ENCODE measurements around the gene CRACR2A. TPM values are rescaled to one million over a fixed set of nuclear protein-coding genes. Genes with fewer than 3 reads are reported as not detected.

Gene CRACR2A
- total RNA-seq, 2 experiments from 2014 or later: 28.2 to 31.1 TPM

- Histone ChIP-seq H3K27ac (ENCODE audit: low read depth, low read length, poor library complexity, severe bottlenecking) (no peak overlapping the region), H4K20me1 (ENCODE audit: insufficient read depth, low read length) (no peaks in the 10 kb centered on the region), H2AFZ (ENCODE audit: low read length) (no peak overlapping the region), H3K4me3 (ENCODE audit: low read depth, low read length, poor library complexity, severe bottlenecking) (no peak overlapping the region), H3K79me2 (ENCODE audit: insufficient read depth, low read depth, low read length) (no peaks in the 10 kb centered on the region), H3K4me2 (ENCODE audit: low read length) (no peak overlapping the region), H3K9me3 (ENCODE audit: low read length) (no peaks in the 10 kb centered on the region), H3K9me2 (ENCODE audit: insufficient read depth, low read length) (no peaks in the 10 kb centered on the region), H3K4me1 (ENCODE audit: insufficient read depth, low read length, poor library complexity, severe bottlenecking) (no peaks in the 10 kb centered on the region), H3K36me3 (ENCODE audit: insufficient read depth, low read length) (no peaks in the 10 kb centered on the region)
- BruUV-seq (replicated peaks): no TSS peak
- DNase-seq (ENCODE audit: low spot score): peak; percentile 50
- TF ChIP-seq EZH2phosphoT487 (IDR thresholded peaks at IDR 0.05; ENCODE audit: borderline replicate concordance, low read depth, low read length): no peak
- TF ChIP-seq CTCF (conservative IDR thresholded peaks at IDR 0.05; ENCODE audit: low read length): peak; percentile 85
- POLR2A ChIA-PET: no interaction called here
- intact Hi-C loops (cut with micrococcal nuclease; ENCODE audit: unreplicated experiment): loop anchor here (1.0 kb wide), 2 partner anchors 119 to 477 kb away; no protein-coding TSS in a partner anchor
- CTCF ChIA-PET (ENCODE audit: unreplicated experiment): interaction anchor here (1.8 kb wide), 1 partner anchor 477 kb away, joined by 7 read pairs; no protein-coding TSS in a partner anchor
These were observed 24.4 kb upstream of the CRACR2A start for GRCh38 chr12:3777206-3777809.

DNA sequence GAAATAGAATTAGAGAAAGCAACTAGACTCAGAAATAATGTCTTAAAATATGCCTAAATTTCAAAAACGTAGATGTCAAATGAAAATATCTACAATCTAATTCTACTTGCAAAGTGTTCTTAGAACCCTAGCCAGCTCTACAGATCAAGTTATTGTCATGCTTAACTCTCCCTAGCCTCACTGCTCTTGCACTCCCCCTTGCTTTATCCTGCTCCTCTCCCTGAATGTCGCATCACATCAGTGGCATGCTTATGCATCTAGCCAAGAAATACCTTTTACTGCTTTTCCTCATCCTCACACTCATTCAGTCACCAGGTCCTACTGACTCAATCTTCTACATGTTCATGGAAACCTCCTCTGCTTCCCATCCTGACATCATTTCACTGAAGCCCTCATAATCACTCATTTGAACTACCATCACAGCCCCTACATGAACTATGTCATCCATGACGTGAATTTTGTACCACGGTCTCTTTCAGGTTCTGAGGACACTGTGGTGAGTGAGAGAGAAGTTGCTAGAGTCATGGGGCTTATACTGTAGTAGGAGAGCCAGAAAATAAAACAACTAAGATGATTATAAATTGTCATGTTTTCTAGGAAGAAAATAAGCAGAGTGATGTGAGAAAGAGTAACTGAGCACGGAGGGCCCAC, 22.6 kb upstream of the CRACR2A start:
- intact Hi-C loops (cut with micrococcal nuclease; ENCODE audit: unreplicated experiment): no loop called here

More for the DNA sequence above, 22.6 kb upstream of the CRACR2A start:
- Histone ChIP-seq H4K20me1 (ENCODE audit: insufficient read depth, low read length) (no peaks in the 10 kb centered on the region), H3K9me3 (ENCODE audit: low read length) (no peaks in the 10 kb centered on the region), H3K36me3 (ENCODE audit: insufficient read depth, low read length) (no peaks in the 10 kb centered on the region), H3K4me1 (ENCODE audit: insufficient read depth, low read length, poor library complexity, severe bottlenecking) (no peaks in the 10 kb centered on the region), H3K4me2 (ENCODE audit: low read length) (no peak overlapping the region), H2AFZ (ENCODE audit: low read length) (no peak overlapping the region), H3K4me3 (ENCODE audit: low read depth, low read length, poor library complexity, severe bottlenecking) (no peak overlapping the region), H3K9me2 (ENCODE audit: insufficient read depth, low read length) (no peaks in the 10 kb centered on the region), H3K27ac (ENCODE audit: low read depth, low read length, poor library complexity, severe bottlenecking) (no peak overlapping the region), H3K79me2 (ENCODE audit: insufficient read depth, low read depth, low read length) (no peaks in the 10 kb centered on the region)
- DNase-seq (ENCODE audit: low spot score): no peak
- TF ChIP-seq EZH2phosphoT487 (IDR thresholded peaks at IDR 0.05; ENCODE audit: borderline replicate concordance, low read depth, low read length): no peak
- TF ChIP-seq CTCF (conservative IDR thresholded peaks at IDR 0.05; ENCODE audit: low read length): no peak
- ChIA-PET POLR2A (no interaction called here), CTCF (ENCODE audit: unreplicated experiment) (no interaction called here)
- BruUV-seq (replicated peaks): no TSS peak
